ENCODE data around the gene EPB42. TPM values are rescaled to one million over a fixed set of nuclear protein-coding genes. Genes with fewer than 3 reads are reported as not detected.

Gene EPB42
- total RNA-seq, 1 experiment from 2014 or later, result not detected

DNA sequence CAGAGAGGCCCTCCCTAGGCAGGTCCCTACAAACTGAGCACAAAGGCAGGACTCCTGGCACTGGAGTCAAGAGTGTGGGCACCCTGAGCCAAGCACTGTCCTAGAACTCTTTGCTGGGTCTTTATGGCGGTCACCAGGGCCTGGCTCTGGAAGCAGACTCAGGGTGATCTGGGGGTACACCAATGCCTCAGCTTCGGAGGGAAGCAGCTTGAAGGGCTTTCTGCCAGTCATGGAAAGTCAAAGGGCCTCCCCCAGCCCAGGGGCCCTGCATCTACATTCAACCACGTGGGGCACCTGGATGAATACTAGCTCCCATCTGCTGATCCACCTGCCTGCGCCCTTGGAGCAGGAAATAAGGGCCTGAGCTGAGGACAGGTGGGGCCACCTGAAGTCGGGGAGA is 7.4 kb downstream of the EPB42 start (continued):
- no peak for TF ChIP-seq ETV6 (CRISPR knock-in tag; IDR thresholded peaks at IDR 0.05)
- no peak for TF ChIP-seq KAT7 (CRISPR knock-in tag; IDR thresholded peaks at IDR 0.05; ENCODE audit: borderline replicate concordance)
- TF ChIP-seq RORB (CRISPR knock-in tag; IDR thresholded peaks at IDR 0.05), result no peak
- TF ChIP-seq GTF2I (CRISPR knock-in tag; conservative IDR thresholded peaks at IDR 0.05), result no peak
- TF ChIP-seq ZNF138 (CRISPR knock-in tag; conservative IDR thresholded peaks at IDR 0.05), result no peak
- TF ChIP-seq, protein P1, sequence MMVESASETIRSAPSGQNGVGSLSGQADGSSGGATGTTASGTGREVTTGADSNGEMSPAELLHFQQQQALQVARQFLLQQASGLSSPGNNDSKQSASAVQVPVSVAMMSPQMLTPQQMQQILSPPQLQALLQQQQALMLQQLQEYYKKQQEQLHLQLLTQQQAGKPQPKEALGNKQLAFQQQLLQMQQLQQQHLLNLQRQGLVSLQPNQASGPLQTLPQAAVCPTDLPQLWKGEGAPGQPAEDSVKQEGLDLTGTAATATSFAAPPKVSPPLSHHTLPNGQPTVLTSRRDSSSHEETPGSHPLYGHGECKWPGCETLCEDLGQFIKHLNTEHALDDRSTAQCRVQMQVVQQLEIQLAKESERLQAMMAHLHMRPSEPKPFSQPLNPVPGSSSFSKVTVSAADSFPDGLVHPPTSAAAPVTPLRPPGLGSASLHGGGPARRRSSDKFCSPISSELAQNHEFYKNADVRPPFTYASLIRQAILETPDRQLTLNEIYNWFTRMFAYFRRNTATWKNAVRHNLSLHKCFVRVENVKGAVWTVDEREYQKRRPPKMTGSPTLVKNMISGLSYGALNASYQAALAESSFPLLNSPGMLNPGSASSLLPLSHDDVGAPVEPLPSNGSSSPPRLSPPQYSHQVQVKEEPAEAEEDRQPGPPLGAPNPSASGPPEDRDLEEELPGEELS (CRISPR knock-in tag; IDR thresholded peaks at IDR 0.05), result no peak

DNA sequence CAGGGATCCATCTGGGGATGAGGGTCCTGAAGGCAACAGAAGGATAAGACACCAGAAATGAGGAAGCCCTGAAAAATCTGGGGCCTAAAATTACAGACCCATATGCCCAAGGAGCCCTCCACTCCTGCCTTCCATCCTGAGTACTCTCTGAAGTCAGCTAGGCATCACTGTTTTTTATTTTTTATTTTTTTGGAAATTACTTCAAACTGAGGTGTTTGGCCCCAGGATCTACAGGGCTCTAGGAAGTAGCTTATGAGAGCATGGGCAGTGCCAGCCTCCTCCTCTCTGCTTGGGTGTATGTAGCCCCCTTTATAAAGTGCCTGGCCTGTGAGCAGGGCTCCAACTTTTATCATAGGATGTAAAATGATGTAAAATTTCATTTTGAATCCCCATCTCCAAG is 7.9 kb downstream of the EPB42 start:
- no peak for ATAC-seq
- DNase-seq (ENCODE audit: low spot score), result no peak
- Mint-ChIP-seq H3K4me3 (no peak overlapping the region), H3K27ac (no peak overlapping the region), H3K27me3 (ENCODE audit: low read depth) (no peaks in the 10 kb centered on the region), H3K36me3 (no peaks in the 10 kb centered on the region), H3K9me3 (no peaks in the 10 kb centered on the region), H3K4me1 (peaks cover 13% of the 10 kb centered on the region)
- ChIA-PET CTCF (interaction anchor here (0.6 to 3.3 kb wide), 4 partner anchors 9 to 73 kb away, joined by 5 to 35 read pairs (median 10); partner anchors contain the start of gene CCNDBP1), POLR2A (no interaction called here)
- TF ChIP-seq ZNF532 (CRISPR knock-in tag; IDR thresholded peaks at IDR 0.05; ENCODE audit: borderline replicate concordance), result no peak
- TF ChIP-seq, protein P2, sequence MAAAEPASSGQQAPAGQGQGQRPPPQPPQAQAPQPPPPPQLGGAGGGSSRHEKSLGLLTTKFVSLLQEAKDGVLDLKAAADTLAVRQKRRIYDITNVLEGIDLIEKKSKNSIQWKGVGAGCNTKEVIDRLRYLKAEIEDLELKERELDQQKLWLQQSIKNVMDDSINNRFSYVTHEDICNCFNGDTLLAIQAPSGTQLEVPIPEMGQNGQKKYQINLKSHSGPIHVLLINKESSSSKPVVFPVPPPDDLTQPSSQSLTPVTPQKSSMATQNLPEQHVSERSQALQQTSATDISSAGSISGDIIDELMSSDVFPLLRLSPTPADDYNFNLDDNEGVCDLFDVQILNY (CRISPR knock-in tag; IDR thresholded peaks at IDR 0.05), result no peak
- no peak for TF ChIP-seq ATF3 (CRISPR knock-in tag; conservative IDR thresholded peaks at IDR 0.05)
- TF ChIP-seq ZNF121 (CRISPR knock-in tag; IDR thresholded peaks at IDR 0.05), result no peak
- TF ChIP-seq PRRX2 (CRISPR knock-in tag; IDR thresholded peaks at IDR 0.05), result no peak
- no peak for TF ChIP-seq ZNF219 (CRISPR knock-in tag; IDR thresholded peaks at IDR 0.05; ENCODE audit: borderline replicate concordance)
- TF ChIP-seq NFYB (CRISPR knock-in tag; conservative IDR thresholded peaks at IDR 0.05; ENCODE audit: low read depth), result no peak
- TF ChIP-seq, protein P3, sequence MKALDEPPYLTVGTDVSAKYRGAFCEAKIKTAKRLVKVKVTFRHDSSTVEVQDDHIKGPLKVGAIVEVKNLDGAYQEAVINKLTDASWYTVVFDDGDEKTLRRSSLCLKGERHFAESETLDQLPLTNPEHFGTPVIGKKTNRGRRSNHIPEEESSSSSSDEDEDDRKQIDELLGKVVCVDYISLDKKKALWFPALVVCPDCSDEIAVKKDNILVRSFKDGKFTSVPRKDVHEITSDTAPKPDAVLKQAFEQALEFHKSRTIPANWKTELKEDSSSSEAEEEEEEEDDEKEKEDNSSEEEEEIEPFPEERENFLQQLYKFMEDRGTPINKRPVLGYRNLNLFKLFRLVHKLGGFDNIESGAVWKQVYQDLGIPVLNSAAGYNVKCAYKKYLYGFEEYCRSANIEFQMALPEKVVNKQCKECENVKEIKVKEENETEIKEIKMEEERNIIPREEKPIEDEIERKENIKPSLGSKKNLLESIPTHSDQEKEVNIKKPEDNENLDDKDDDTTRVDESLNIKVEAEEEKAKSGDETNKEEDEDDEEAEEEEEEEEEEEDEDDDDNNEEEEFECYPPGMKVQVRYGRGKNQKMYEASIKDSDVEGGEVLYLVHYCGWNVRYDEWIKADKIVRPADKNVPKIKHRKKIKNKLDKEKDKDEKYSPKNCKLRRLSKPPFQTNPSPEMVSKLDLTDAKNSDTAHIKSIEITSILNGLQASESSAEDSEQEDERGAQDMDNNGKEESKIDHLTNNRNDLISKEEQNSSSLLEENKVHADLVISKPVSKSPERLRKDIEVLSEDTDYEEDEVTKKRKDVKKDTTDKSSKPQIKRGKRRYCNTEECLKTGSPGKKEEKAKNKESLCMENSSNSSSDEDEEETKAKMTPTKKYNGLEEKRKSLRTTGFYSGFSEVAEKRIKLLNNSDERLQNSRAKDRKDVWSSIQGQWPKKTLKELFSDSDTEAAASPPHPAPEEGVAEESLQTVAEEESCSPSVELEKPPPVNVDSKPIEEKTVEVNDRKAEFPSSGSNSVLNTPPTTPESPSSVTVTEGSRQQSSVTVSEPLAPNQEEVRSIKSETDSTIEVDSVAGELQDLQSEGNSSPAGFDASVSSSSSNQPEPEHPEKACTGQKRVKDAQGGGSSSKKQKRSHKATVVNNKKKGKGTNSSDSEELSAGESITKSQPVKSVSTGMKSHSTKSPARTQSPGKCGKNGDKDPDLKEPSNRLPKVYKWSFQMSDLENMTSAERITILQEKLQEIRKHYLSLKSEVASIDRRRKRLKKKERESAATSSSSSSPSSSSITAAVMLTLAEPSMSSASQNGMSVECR (CRISPR knock-in tag; IDR thresholded peaks at IDR 0.05; ENCODE audit: borderline replicate concordance), result no peak
- TF ChIP-seq FOXJ3 (CRISPR knock-in tag; IDR thresholded peaks at IDR 0.05; ENCODE audit: borderline replicate concordance), result no peak
- no peak for TF ChIP-seq SP1 (CRISPR knock-in tag; conservative IDR thresholded peaks at IDR 0.05)
- TF ChIP-seq MXD4 (CRISPR knock-in tag; IDR thresholded peaks at IDR 0.05; ENCODE audit: borderline replicate concordance), result no peak
- no peak for TF ChIP-seq CREM (CRISPR knock-in tag; IDR thresholded peaks at IDR 0.05)
- TF ChIP-seq ZNF396 (CRISPR knock-in tag; IDR thresholded peaks at IDR 0.05; ENCODE audit: borderline replicate concordance), result no peak
- TF ChIP-seq, protein P4, sequence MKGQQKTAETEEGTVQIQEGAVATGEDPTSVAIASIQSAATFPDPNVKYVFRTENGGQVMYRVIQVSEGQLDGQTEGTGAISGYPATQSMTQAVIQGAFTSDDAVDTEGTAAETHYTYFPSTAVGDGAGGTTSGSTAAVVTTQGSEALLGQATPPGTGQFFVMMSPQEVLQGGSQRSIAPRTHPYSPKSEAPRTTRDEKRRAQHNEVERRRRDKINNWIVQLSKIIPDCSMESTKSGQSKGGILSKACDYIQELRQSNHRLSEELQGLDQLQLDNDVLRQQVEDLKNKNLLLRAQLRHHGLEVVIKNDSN (CRISPR knock-in tag; IDR thresholded peaks at IDR 0.05), result no peak
- TF ChIP-seq ZBTB21 (CRISPR knock-in tag; IDR thresholded peaks at IDR 0.05; ENCODE audit: borderline replicate concordance), result no peak
- TF ChIP-seq, protein P5, sequence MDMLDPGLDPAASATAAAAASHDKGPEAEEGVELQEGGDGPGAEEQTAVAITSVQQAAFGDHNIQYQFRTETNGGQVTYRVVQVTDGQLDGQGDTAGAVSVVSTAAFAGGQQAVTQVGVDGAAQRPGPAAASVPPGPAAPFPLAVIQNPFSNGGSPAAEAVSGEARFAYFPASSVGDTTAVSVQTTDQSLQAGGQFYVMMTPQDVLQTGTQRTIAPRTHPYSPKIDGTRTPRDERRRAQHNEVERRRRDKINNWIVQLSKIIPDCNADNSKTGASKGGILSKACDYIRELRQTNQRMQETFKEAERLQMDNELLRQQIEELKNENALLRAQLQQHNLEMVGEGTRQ (CRISPR knock-in tag; IDR thresholded peaks at IDR 0.05), result no peak
- no peak for TF ChIP-seq TCF7 (CRISPR knock-in tag; IDR thresholded peaks at IDR 0.05; ENCODE audit: low read depth)
- no peak for TF ChIP-seq NR3C1 (CRISPR knock-in tag; conservative IDR thresholded peaks at IDR 0.05; ENCODE audit: low read depth)
- TF ChIP-seq NR2C2 (CRISPR knock-in tag; IDR thresholded peaks at IDR 0.05), result no peak
